H54 (cell line): ENCODE measurements around the gene SOX18.

Experiments
- DNase-seq: peaks from one replicate; pipeline ENCODE4 v3.0.0; 2011; ENCODE audit warnings: low spot score, mixed read lengths; ENCODE audit not compliant: insufficient read length
- FAIRE-seq: peaks from 3 replicates; lab custom pipeline; 2011; peaks lifted over from hg19 to GRCh38; lab: Jason Lieb, UNC
- POLR2A ChIP-seq: IDR thresholded peaks from 2 replicates; pipeline ENCODE4 v1.6.1; 2011; ENCODE audit warnings: low read depth, mild to moderate bottlenecking, low read length

SOX18 gene

GRCh38 chr20:64084685-64085152 is 35.3 kb upstream of the SOX18 start:
- no peak for FAIRE-seq
- DNase-seq = no peak
- TF ChIP-seq POLR2A = no peak

DNA sequence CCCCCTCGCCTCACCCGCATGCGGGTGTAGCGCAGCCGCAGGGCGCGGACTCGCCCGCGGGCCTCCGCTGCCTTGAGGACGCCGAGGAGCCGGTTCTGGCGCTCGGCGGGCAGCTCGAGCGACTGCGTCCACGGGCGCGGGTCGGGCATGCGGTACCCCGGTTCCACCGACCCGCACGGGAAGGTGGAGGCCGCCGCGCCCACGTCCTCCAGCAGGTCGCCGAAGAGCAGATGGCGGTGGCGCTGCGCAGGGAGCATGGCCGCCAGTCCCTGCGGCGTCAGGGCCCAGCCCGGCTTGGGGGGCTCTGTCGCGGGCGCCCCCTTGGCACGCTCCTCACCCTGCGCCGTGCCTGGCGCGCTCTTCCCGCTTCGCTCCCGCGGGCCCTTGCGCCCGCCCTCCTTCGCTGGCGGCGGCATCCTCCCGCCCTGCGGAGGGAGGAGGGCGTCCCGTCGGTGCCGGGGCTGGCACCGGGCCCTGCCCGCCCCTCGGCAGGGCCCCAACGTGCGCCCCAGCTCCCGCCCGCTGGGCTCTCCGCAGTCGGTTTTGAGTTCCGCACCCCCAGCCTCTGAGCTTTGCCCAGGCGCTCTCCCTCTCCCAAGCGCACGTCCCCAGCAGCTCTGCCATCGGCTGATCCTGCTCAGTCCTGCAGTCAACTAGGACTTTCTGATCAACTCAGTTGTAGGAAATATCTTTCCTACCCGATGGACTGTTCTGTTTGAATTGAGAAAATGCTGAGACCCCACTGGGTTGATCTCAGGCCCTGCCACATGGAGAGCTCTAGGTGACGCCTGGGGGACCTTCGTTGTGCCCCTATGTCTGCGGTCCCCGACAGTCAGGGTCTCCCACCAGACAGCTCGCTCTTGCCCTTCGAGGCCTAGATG is 34.6 kb upstream of the SOX18 start, which contains the start of gene LKAAEAR1:
TSS of gene LKAAEAR1 (minus strand) at position 595 of the 881 bp plus-strand sequence. CDS start at position 416, 179 bp downstream.
- DNase-seq (no peak), FAIRE-seq (no peak)
- TF ChIP-seq POLR2A = no peak

GRCh38 chr20:64083378-64083803 is 34.0 kb upstream of the SOX18 start:
- no peak for FAIRE-seq
- DNase-seq = no peak
- no peak for TF ChIP-seq POLR2A

DNA sequence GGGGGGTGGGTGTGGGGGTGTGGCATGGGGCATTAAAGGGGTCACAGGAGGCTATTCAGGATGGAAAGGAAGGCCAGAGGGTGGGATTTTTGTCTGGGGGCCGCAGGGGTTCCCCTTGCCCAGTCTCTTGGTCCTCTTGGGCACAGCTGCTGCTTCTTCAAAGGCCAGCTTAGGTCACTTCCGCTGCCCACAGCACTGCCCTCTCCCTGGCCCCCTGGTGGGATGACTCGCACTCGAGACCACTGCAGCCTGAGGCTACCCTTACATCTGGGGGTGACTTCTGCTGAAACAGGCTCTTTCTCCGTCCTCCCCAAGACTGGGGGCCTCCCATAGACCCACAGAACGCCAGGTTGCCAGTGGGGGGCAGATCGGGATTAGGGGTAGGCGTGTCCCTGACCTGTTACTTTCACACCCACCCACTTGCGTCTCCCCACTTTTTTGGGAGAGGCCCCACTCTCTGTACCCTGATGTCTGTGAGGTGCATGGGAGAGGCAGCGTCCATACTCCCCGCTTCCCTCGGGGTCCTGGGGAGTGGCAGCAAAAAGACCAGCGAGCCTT is 33.5 kb upstream of the SOX18 start:
- peak; percentile 74 for DNase-seq
- no peak for TF ChIP-seq POLR2A
- FAIRE-seq = no peak

DNA sequence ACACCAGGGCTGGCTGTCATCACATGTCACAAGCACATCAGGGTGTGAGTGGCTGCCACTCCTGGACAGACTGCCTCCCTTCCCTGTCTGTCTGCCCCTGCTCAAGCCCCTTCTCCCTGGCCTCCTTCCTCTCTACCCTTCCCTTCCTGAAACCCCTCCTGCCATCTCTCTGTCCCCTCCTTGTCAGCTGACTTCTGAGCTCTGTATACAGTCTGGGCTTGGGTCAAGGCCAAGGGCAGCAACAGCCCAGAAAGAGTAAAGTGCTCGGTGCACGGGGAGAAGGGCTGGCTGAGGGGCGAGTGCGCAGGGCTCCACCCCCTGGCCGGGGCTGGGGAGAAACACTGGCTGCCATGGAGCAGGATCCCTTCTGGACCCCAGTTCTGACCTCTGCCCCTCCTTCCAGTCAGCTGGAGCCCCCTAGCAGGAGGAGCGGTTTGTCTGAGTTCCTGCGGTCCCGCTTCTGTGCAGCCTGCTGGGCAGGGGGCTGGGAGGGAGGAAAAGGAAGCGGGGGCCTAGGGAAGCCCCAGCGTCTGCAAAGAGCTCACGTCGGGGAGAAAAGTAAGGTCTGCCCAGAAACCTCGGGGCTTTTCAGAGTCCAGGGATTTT is 32.8 kb upstream of the SOX18 start:
- DNase-seq = no peak
- FAIRE-seq = no peak
- TF ChIP-seq POLR2A = no peak

DNA sequence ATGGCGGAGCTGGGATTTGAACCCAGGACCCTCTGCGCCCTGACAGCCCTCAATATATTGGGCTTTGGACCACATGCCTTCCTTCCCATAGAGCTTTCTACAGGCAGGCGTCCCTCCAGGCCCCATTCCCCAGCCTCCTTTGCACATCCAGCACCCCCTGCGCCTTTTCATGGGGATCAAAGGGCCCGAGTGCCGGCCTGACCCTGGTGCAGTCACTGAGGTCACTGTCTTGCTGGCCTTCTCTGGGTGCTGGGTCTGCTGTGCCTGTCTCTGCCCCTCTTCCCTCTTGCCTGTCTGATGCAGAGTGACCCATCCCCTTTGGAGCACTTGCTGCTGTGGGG is 32.2 kb upstream of the SOX18 start:
- DNase-seq (no peak), FAIRE-seq (no peak)
- TF ChIP-seq POLR2A = no peak

GRCh38 chr20:64080813-64081623 is 31.6 kb upstream of the SOX18 start:
- DNase-seq = no peak
- FAIRE-seq = no peak
- TF ChIP-seq POLR2A = no peak

DNA sequence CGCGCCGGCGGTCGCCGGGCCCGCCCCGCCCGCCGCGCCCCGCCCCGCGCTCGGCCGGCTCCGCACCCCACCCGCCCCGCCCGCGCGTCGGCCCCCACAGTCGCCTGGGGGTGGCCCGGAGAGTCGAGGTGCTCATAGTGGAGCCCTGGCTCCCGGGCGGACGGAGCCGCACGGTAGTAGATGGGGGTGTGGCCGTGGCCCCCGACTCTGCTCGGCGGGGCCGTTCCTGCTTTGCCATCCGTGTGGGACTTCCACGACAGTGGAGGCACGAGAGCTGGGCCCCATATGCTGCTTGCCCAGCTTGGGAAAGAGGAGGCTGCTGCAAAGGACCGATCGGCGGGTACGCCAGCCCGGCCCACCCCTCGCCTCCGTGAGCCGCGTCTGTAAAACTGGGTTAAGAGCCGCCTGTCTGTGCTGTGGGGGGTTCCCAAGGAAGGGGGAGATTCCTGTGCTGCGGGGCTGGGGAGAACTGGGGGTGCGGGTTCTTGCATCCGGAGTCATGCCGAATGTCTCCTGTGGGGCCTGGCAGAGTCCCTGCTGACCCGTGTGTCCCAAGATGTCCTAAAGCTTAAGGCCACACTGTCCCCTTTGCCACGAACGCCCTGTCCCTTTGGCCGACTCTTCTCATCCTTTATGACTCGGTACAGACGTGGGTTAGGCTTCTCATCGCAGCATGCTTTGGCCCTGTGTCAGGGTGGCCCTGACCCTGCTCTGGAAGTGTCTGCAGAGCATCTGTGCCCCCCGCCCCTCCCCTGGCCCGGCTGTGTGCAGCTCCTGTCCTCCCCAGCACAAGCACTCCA is 30.8 kb upstream of the SOX18 start, which contains the start of gene OPRL1:
TSS of gene OPRL1 (plus strand) at position 70 of the 800 bp plus-strand sequence. CDS start 12,639 bp downstream, outside the sequence.
- no peak for DNase-seq
- TF ChIP-seq POLR2A = no peak
- FAIRE-seq = no peak

DNA sequence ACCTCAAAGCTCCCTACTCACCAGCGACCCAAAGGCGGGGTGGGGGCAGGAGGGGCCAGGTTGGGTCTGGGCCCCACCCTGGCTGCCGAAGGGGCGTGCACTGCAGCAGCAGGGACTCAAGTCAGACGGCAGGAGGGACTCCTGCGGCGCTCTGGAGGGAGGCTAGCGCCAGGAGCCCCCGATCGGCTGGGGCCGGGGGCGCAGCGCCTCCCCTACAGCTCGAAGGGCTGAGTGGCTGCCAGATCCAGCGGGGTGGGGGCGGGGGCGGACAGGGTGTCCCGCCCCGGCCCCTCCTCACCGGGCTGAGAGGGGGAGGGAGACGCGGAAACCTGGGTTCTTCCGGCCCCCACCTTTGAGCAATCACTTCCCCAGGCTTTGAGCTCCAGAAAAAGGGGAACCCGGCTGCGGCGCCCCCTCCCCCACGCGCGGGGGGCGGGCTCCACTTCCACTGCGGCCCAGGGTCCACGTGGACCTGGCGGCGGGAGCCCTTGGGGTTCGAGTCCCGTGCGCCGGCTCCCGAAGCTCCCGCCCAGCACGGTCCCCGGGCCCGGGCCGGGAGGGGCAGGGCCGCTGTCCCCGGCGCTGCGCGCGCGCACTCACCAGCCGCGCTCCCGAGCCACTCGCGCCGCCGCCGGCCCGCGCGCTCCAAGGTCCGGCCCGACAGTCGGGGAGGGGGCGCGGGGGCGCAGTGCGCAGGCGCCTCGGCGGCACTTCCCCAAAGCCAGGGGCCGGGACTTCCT is 30.0 kb upstream of the SOX18 start, which contains the start of gene RGS19:
TSS of gene RGS19 (minus strand) at position 246 of the 740 bp plus-strand sequence. CDS start 2,632 bp downstream, outside the sequence.
- peak; percentile 79 for DNase-seq
- FAIRE-seq = no peak
- peak; percentile 35; the same call in 1 of the 2 replicates for TF ChIP-seq POLR2A

GRCh38 chr20:64078934-64079272 is 29.5 kb upstream of the SOX18 start:
- FAIRE-seq (no peak), DNase-seq (no peak)
- no peak for TF ChIP-seq POLR2A

DNA sequence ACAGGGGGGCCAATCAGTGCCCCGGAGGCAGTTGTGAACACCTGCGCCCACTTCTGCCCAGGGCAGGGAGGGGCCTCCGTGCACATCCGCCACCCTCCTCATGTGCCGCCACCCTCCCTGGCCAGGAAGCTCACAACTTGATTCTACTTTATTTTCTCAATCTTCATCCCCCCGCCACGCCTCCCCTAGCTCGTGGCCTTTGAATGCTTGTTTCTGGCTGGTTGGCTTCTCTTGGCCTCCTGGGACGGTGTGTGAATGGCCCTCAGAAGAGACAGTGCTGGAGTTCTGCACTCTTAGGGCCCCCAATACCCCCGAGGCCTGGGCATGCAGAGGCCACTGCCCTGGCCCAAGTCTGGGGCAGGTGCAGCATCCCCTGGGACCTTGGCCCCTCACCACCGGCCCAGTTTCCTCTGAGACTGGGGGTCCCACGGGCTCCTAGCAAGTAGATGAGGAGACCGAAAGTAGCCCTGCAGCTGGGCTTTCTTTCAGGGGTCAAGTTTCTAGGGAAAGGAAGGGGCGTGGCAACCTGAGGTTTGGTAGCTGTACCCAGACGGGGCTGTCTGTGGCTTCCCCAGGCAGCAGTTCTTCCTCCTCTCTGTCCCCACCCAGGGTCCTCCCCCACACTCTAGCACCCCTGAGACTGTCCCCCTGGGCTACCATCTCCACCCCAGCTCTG is 28.6 kb upstream of the SOX18 start:
- DNase-seq (no peak), FAIRE-seq (no peak)
- no peak for TF ChIP-seq POLR2A
